GM18508 (cell line): ENCODE data around the gene CABP7.
"Not testable (repeated sequence)": the region's sequence is repeated elsewhere in the genome, so short reads cannot be mapped to it uniquely, and the experiment has no call there.

ENCODE experiments used
- ATAC-seq: cut with Tn5 transposase; IDR thresholded peaks from one replicate; pipeline ENCODE4 v1.9.1; 2021; ENCODE audit warnings: moderate number of reproducible peaks; ENCODE audit not compliant: insufficient read depth, unreplicated experiment

Gene CABP7

GRCh38 chr22:29744902-29745301, 25.1 kb downstream of the CABP7 start:
- ATAC-seq: no peak

GRCh38 chr22:29747832-29748231, 28.0 kb downstream of the CABP7 start:
- no peak for ATAC-seq

- no peak for ATAC-seq
These were observed 28.6 kb downstream of the CABP7 start for GRCh38 chr22:29748248-29748893.

GRCh38 chr22:29750029-29750428, 30.2 kb downstream of the CABP7 start:
- no peak for ATAC-seq

- ATAC-seq: no peak
These were observed 31.0 kb downstream of the CABP7 start for GRCh38 chr22:29750559-29751538.

- ATAC-seq: no peak
These were observed 31.9 kb downstream of the CABP7 start for GRCh38 chr22:29751669-29752068.

- no peak for ATAC-seq
These were observed 34.2 kb downstream of the CABP7 start for GRCh38 chr22:29753808-29754657.

GRCh38 chr22:29754658-29755395, 35.0 kb downstream of the CABP7 start:
- ATAC-seq: not testable (repeated sequence)

- no peak for ATAC-seq
These were observed 36.1 kb downstream of the CABP7 start for GRCh38 chr22:29755889-29756288.

- ATAC-seq: no peak
These were observed 36.5 kb downstream of the CABP7 start for GRCh38 chr22:29756341-29756740.

- no peak for ATAC-seq
These were observed 37.3 kb downstream of the CABP7 start for GRCh38 chr22:29757096-29757495.

- ATAC-seq: no peak
These were observed 38.3 kb downstream of the CABP7 start for GRCh38 chr22:29758068-29758622.

GRCh38 chr22:29758959-29759358, 39.2 kb downstream of the CABP7 start:
- ATAC-seq: no peak

- no peak for ATAC-seq
These were observed 42.5 kb downstream of the CABP7 start for GRCh38 chr22:29762263-29762662.

- no peak for ATAC-seq
These were observed 46.3 kb downstream of the CABP7 start for GRCh38 chr22:29765905-29766631.

- ATAC-seq: peak; percentile 56
These were observed 46.9 kb downstream of the CABP7 start, which contains the start of gene ZMAT5 for GRCh38 chr22:29766632-29767170. Gene ZMAT5, minus strand, starts transcription at chr22:29767007. Its CDS starts 18,463 bp downstream, at chr22:29748544.

- ATAC-seq: peak; percentile 60
These were observed 47.6 kb downstream of the CABP7 start, which contains the start of gene UQCR10 for GRCh38 chr22:29767171-29768051. Gene UQCR10, plus strand, starts transcription at chr22:29767369. Its CDS starts 30 bp downstream, at chr22:29767399.
